DND-41 (cell line): ENCODE data around the gene TSHZ3.

Experiments used
- ATAC-seq: fragments of 200-7000 bp; cut with Tn5 transposase; 3 replicates; pipeline ENCODE4 v1.9.1; 2021; ENCODE audit warnings: low read depth; ENCODE audit not compliant: insufficient read depth
- DNase-seq: peaks from one replicate; pipeline ENCODE4 v3.0.0-alpha.2; 2020
- H2AFZ ChIP-seq: 2 replicates; pipeline ENCODE4 v1.6.0; 2012; ENCODE audit warnings: low read depth, low read length
- H3K27ac ChIP-seq: 2 replicates; pipeline ENCODE4 v1.5.1; 2012; ENCODE audit warnings: low read length, inconsistent platforms
- H3K27me3 ChIP-seq: fragments of 200-600 bp; sonication (generic); 2 replicates; pipeline ENCODE4 v1.6.0; 2012; ENCODE audit warnings: low read length, mild to moderate bottlenecking, inconsistent platforms; ENCODE audit not compliant: insufficient read depth, poor library complexity
- H3K36me3 ChIP-seq: 2 replicates; pipeline ENCODE4 v1.5.1; 2012; ENCODE audit warnings: low read length, inconsistent platforms; ENCODE audit not compliant: insufficient read depth
- H3K4me1 ChIP-seq: 2 replicates; pipeline ENCODE4 v1.5.1; 2012; ENCODE audit warnings: mild to moderate bottlenecking, low read length; ENCODE audit not compliant: insufficient read depth
- H3K4me2 ChIP-seq: 2 replicates; pipeline ENCODE4 v1.6.0; 2012; ENCODE audit warnings: mild to moderate bottlenecking, moderate library complexity, low read length, inconsistent platforms; ENCODE audit not compliant: insufficient read depth
- H3K4me3 ChIP-seq, 2 experiments: fragments of 200-600 bp in 1 of 2; shearing (Covaris generic) in 1 of 2; 2 replicates each; pipeline ENCODE4 v1.5.1; 2012 to 2016; ENCODE audit warnings: inconsistent platforms in 2 of 2, low read length in 2 of 2, mild to moderate bottlenecking in 2 of 2, low read depth in 1 of 2, moderate library complexity in 1 of 2
- H3K79me2 ChIP-seq: 2 replicates; pipeline ENCODE4 v1.6.0; 2012; ENCODE audit warnings: low read length, inconsistent platforms; ENCODE audit not compliant: insufficient read depth
- H3K9ac ChIP-seq: 2 replicates; pipeline ENCODE4 v1.6.0; 2012; ENCODE audit warnings: low read depth, mild to moderate bottlenecking, inconsistent platforms, low read length, moderate library complexity
- H3K9me3 ChIP-seq: 2 replicates; pipeline ENCODE4 v1.5.1; 2012; ENCODE audit warnings: low read length, moderate library complexity, mild to moderate bottlenecking, inconsistent platforms; ENCODE audit not compliant: insufficient read depth, severe bottlenecking
- H4K20me1 ChIP-seq: 2 replicates; pipeline ENCODE4 v1.6.0; 2012; ENCODE audit warnings: low read length; ENCODE audit not compliant: insufficient read depth
- CTCF ChIP-seq: IDR thresholded peaks from 2 replicates; pipeline ENCODE4 v1.5.1; 2012; ENCODE audit warnings: borderline replicate concordance, low read length, moderate library complexity, mild to moderate bottlenecking; ENCODE audit not compliant: poor library complexity, severe bottlenecking; ENCODE audit errors: extremely low read depth
- EZH2 ChIP-seq: IDR thresholded peaks from 3 replicates; pipeline ENCODE4 v1.6.1; 2012; ENCODE audit warnings: borderline replicate concordance, low read depth, mild to moderate bottlenecking, moderate library complexity, low read length, inconsistent platforms; ENCODE audit not compliant: severe bottlenecking

TSHZ3 gene

GRCh38 chr19:31301306-31301980 lies 47.8 kb downstream of the TSHZ3 start:
- H3K27me3 ChIP-seq: no peaks in the 10 kb centered on the region
- H3K4me1 ChIP-seq: no peaks in the 10 kb centered on the region
- TF ChIP-seq CTCF: no peak
- TF ChIP-seq EZH2: no peak
- ATAC-seq (no peak), DNase-seq (no peak)
- no peaks in the 10 kb centered on the region for H3K36me3 ChIP-seq
- no peak overlapping the region for H3K4me3 ChIP-seq
- no peak overlapping the region for H3K4me2 ChIP-seq
- H3K79me2 ChIP-seq: peaks cover 4% of the 10 kb centered on the region; the same call in 1 of the 2 replicates
- H3K27ac ChIP-seq: no peak overlapping the region
- H3K9ac ChIP-seq: no peak overlapping the region
- H3K9me3 ChIP-seq: no peaks in the 10 kb centered on the region
- H2AFZ ChIP-seq: no peak overlapping the region
- H4K20me1 ChIP-seq: peaks cover 28% of the 10 kb centered on the region

GRCh38 chr19:31300422-31300821 lies 48.8 kb downstream of the TSHZ3 start:
- ATAC-seq (no peak), DNase-seq (no peak)
- TF ChIP-seq CTCF (no peak), EZH2 (no peak)
- H3K27me3 ChIP-seq: no peaks in the 10 kb centered on the region
- no peak overlapping the region for H3K4me2 ChIP-seq
- no peaks in the 10 kb centered on the region for H3K36me3 ChIP-seq
- no peak overlapping the region for H3K9ac ChIP-seq
- 0 out of 2 replicates have a peak, but pooled peaks cover 4% of the 10 kb centered on the region for H3K79me2 ChIP-seq
- H3K9me3 ChIP-seq: no peaks in the 10 kb centered on the region
- no peak overlapping the region for H2AFZ ChIP-seq
- H3K4me1 ChIP-seq: no peaks in the 10 kb centered on the region
- H3K27ac ChIP-seq: no peak overlapping the region
- H3K4me3 ChIP-seq: no peak overlapping the region
- peaks cover 25% of the 10 kb centered on the region; the same call in 1 of the 2 replicates for H4K20me1 ChIP-seq

- Histone ChIP-seq H3K9me3 (no peaks in the 10 kb centered on the region), H3K27me3 (no peaks in the 10 kb centered on the region), H3K9ac (no peak overlapping the region), H3K79me2 (0 out of 2 replicates have a peak, but pooled peaks cover 4% of the 10 kb centered on the region), H4K20me1 (peaks cover 25% of the 10 kb centered on the region; the same call in 1 of the 2 replicates), H3K4me1 (no peaks in the 10 kb centered on the region), H3K4me3 (no peak overlapping the region), H3K36me3 (no peaks in the 10 kb centered on the region), H2AFZ (no peak overlapping the region), H3K4me2 (no peak overlapping the region), H3K27ac (no peak overlapping the region)
- no peak for DNase-seq
- TF ChIP-seq EZH2: no peak
- TF ChIP-seq CTCF: no peak
- no peak for ATAC-seq
Observed at GRCh38 chr19:31299665-31300064, 49.6 kb downstream of the TSHZ3 start.
